Activated B cell treated with CpG ODN at 0.5 μM for 24 hours (primary cell): ENCODE measurements around the gene NOL4L. TPM values are rescaled to one million over a fixed set of nuclear protein-coding genes. Genes with fewer than 3 reads are reported as not detected.

Experiments
- ATAC-seq: fragments of 200-7000 bp; cut with Tn5 transposase; one replicate; pipeline ENCODE4 v1.10.0; 2021; ENCODE audit warnings: low read depth, mild to moderate bottlenecking, moderate library complexity
- CTCF ChIA-PET: fragments of 350-600 bp; sonication (Branson Sonifier 250); formaldehyde crosslinking; loops from one replicate; lab custom pipeline; 2021; ENCODE audit warnings: antibody characterized with exemption; lab: Charles Lee
- POLR2A ChIA-PET: fragments of 350-600 bp; sonication (Branson Sonifier 250); formaldehyde crosslinking; loops from one replicate; lab custom pipeline; 2021; ENCODE audit warnings: antibody characterized with exemption; lab: Charles Lee
- DNase-seq: peaks from one replicate; pipeline ENCODE4 v3.0.0; 2022
- H3K27ac Mint-ChIP-seq: one replicate; pipeline ENCODE4 v1.8.0; 2020; ENCODE audit warnings: mixed read lengths
- H3K27me3 Mint-ChIP-seq: one replicate; pipeline ENCODE4 v1.8.0; 2021; ENCODE audit warnings: mixed read lengths
- H3K36me3 Mint-ChIP-seq: one replicate; pipeline ENCODE4 v1.8.0; 2021; ENCODE audit warnings: low read depth, mixed read lengths
- H3K4me1 Mint-ChIP-seq: one replicate; pipeline ENCODE4 v1.8.0; 2021; ENCODE audit warnings: mixed read lengths
- H3K4me3 Mint-ChIP-seq: one replicate; pipeline ENCODE4 v1.8.0; 2020; ENCODE audit warnings: mild to moderate bottlenecking, mixed read lengths
- H3K9me3 Mint-ChIP-seq: one replicate; pipeline ENCODE4 v1.8.0; 2020; ENCODE audit warnings: mixed read lengths
- CTCF ChIP-seq: fragments of 200-600 bp; IDR thresholded peaks from one replicate; pipeline ENCODE4 v1.8.0; 2022; ENCODE audit warnings: antibody characterized with exemption, mild to moderate bottlenecking
- intact Hi-C: fragments of 100-400 bp; cut with micrococcal nuclease; formaldehyde crosslinking; loops from one replicate; pipeline ENCODE4 v1.15.1; 2024
- total RNA-seq: library from RNA; stranded (reverse); gene quantifications from 2 replicates; pipeline ENCODE4 v1.2.3, GENCODE V29; 2022

The NOL4L gene
- total RNA-seq, 1 donor from 2014 or later, result 4.7 TPM

- no peaks in the 10 kb centered on the region for H3K27me3 Mint-ChIP-seq
- H3K9me3 Mint-ChIP-seq, result no peaks in the 10 kb centered on the region
- ChIA-PET POLR2A (no interaction called here), CTCF (no interaction called here)
- ATAC-seq (no peak), DNase-seq (no peak)
- peaks cover 17% of the 10 kb centered on the region for H3K4me1 Mint-ChIP-seq
- H3K4me3 Mint-ChIP-seq, result no peak overlapping the region
- intact Hi-C loops, result no loop called here
- H3K36me3 Mint-ChIP-seq, result no peaks in the 10 kb centered on the region
- no peak overlapping the region for H3K27ac Mint-ChIP-seq
- TF ChIP-seq CTCF, result no peak
Measured at GRCh38 chr20:32544260-32544722, 40.8 kb downstream of the NOL4L start.

GRCh38 chr20:32543570-32544259 lies 41.4 kb downstream of the NOL4L start:
- Mint-ChIP-seq H3K27me3 (no peaks in the 10 kb centered on the region), H3K4me1 (peaks cover 23% of the 10 kb centered on the region), H3K27ac (no peak overlapping the region), H3K36me3 (no peaks in the 10 kb centered on the region), H3K9me3 (no peaks in the 10 kb centered on the region), H3K4me3 (no peak overlapping the region)
- intact Hi-C loops, result no loop called here
- ChIA-PET CTCF (interaction anchor here (1.1 kb wide), 1 partner anchor 22 kb away, joined by 3 read pairs; no protein-coding TSS in a partner anchor), POLR2A (no interaction called here)
- DNase-seq, result no peak
- ATAC-seq, result no peak
- TF ChIP-seq CTCF, result no peak

- DNase-seq (no peak), ATAC-seq (no peak)
- no peak overlapping the region for H3K27ac Mint-ChIP-seq
- no peak for TF ChIP-seq CTCF
- H3K36me3 Mint-ChIP-seq, result no peaks in the 10 kb centered on the region
- no peaks in the 10 kb centered on the region for H3K9me3 Mint-ChIP-seq
- CTCF ChIA-PET, result no interaction called here
- no peaks in the 10 kb centered on the region for H3K27me3 Mint-ChIP-seq
- peaks cover 34% of the 10 kb centered on the region for H3K4me1 Mint-ChIP-seq
- intact Hi-C loops, result no loop called here
- POLR2A ChIA-PET, result no interaction called here
- no peak overlapping the region for H3K4me3 Mint-ChIP-seq
Measured at GRCh38 chr20:32542259-32542615, 42.9 kb downstream of the NOL4L start.

GRCh38 chr20:32541323-32542258 lies 43.5 kb downstream of the NOL4L start:
- Mint-ChIP-seq H3K27ac (no peak overlapping the region), H3K4me1 (peaks cover 37% of the 10 kb centered on the region), H3K27me3 (no peaks in the 10 kb centered on the region), H3K9me3 (no peaks in the 10 kb centered on the region), H3K36me3 (peaks cover 3% of the 10 kb centered on the region), H3K4me3 (no peak overlapping the region)
- DNase-seq (no peak), ATAC-seq (no peak)
- intact Hi-C loops, result no loop called here
- no peak for TF ChIP-seq CTCF
- POLR2A ChIA-PET, result interaction anchor here (1.2 kb wide), 1 partner anchor 13 kb away, joined by 3 read pairs; no protein-coding TSS in a partner anchor
- CTCF ChIA-PET, result interaction anchor here (2.3 kb wide), 1 partner anchor 112 kb away, joined by 9 read pairs; no protein-coding TSS in a partner anchor
